MM.1S (cell line): ENCODE data around the gene SLIT3.

ENCODE experiments used
- CTCF ChIP-seq: fragments of 300-600 bp; sonication (generic); IDR thresholded peaks from 2 replicates; pipeline ENCODE4 v1.5.1; 2016; ENCODE audit warnings: antibody characterized with exemption, low read length, mixed read lengths
- EZH2 ChIP-seq: fragments of 300-600 bp; sonication (generic); optimal IDR thresholded peaks from 2 replicates; pipeline ENCODE3; 2017; ENCODE audit warnings: low read depth, mild to moderate bottlenecking, antibody characterized with exemption, low read length, mixed read lengths

GRCh38 chr5:169006842-169007790 lies 293.8 kb downstream of the SLIT3 start:
- TF ChIP-seq EZH2 (no peak), CTCF (no peak)
